Thymus (tissue), 11 donors: ENCODE measurements around the gene RAP1B. TPM values are rescaled to one million over a fixed set of nuclear protein-coding genes. Genes with fewer than 3 reads are reported as not detected.
"Not testable (repeated sequence)": the region's sequence is repeated elsewhere in the genome, so short reads cannot be mapped to it uniquely, and the experiment has no call there.

ENCODE experiments used
- DNase-seq, 9 donors: peaks; one replicate each; pipeline ENCODE4 v3.0.0-alpha.2; 2013; ENCODE audit warnings: low spot score in 9 of 9, low read depth in 6 of 9, missing footprints in 1 of 9
- H3K27ac ChIP-seq, 2 donors: one replicate each; pipeline ENCODE4 v1.5.1; 2013; ENCODE audit warnings: control low read depth in 1 of 2, low read depth in 1 of 2, low read length in 1 of 2, mild to moderate bottlenecking in 1 of 2, moderate library complexity in 1 of 2
- H3K27me3 ChIP-seq, 2 donors: one replicate each; pipeline ENCODE4 v1.5.1; 2013; ENCODE audit warnings: low read length in 1 of 2; ENCODE audit not compliant: control insufficient read depth in 2 of 2, insufficient read depth in 1 of 2
- H3K36me3 ChIP-seq, 2 donors: one replicate each; pipeline ENCODE4 v1.5.1; 2013; ENCODE audit warnings: low read length in 1 of 2, mild to moderate bottlenecking in 1 of 2, moderate library complexity in 1 of 2; ENCODE audit not compliant: control insufficient read depth in 2 of 2, insufficient read depth in 2 of 2
- H3K4me1 ChIP-seq, 2 donors: one replicate each; pipeline ENCODE4 v1.5.1; 2013; ENCODE audit warnings: low read length in 2 of 2; ENCODE audit not compliant: control insufficient read depth in 2 of 2, insufficient read depth in 2 of 2
- H3K4me3 ChIP-seq, 2 donors: one replicate each; pipeline ENCODE4 v1.5.1; 2013; ENCODE audit warnings: low read length in 2 of 2, control low read depth in 1 of 2, mild to moderate bottlenecking in 1 of 2
- H3K9me3 ChIP-seq, 2 donors: one replicate each; pipeline ENCODE4 v1.5.1; 2013; ENCODE audit warnings: low read length in 1 of 2, mild to moderate bottlenecking in 1 of 2; ENCODE audit not compliant: control insufficient read depth in 2 of 2, insufficient read depth in 1 of 2
- WGBS: extraction: QIAGEN DNeasy Blood & Tissue Kit; methylation state at CpG from one replicate; pipeline ENCODE4 v1.1.7; 2013; 5-methylcytosine and 5-hydroxymethylcytosine counted together
- polyA plus RNA-seq: library from polyadenylated mRNA; stranded (reverse); fragments of 200-250 nt; gene quantifications from one replicate; pipeline ENCODE4 v1.2.3, GENCODE V29; 2013
- total RNA-seq: library from RNA; stranded (reverse); fragments of 120-200 nt; gene quantifications from one replicate; pipeline ENCODE4 v1.2.4, GENCODE V29; 2013
- donor health status: healthy.

The RAP1B gene
- total and polyA plus RNA-seq, 2 donors: 172 to 230 TPM

GRCh38 chr12:68665016-68665569, 54.4 kb downstream of the RAP1B start:
- no peak overlapping the region for H3K27ac ChIP-seq
- WGBS: 97% methylated on average over 3 of the region's 3 CpGs

GRCh38 chr12:68667291-68667690, 56.6 kb downstream of the RAP1B start:
- Histone ChIP-seq H3K9me3 (no peaks in the 10 kb centered on the region), H3K4me3 (no peak overlapping the region), H3K27ac (no peak overlapping the region), H3K4me1 (no peaks in the 10 kb centered on the region), H3K36me3 (peaks cover 5 to 9% of the 10 kb centered on the region in 2 donors), H3K27me3 (no peaks in the 10 kb centered on the region)
- 43% methylated on average over 1 of the region's 1 CpG for WGBS
- DNase-seq: no peak

More at GRCh38 chr12:68665016-68665569, 54.4 kb downstream of the RAP1B start:
- no peaks in the 10 kb centered on the region for H3K9me3 ChIP-seq
- H3K4me3 ChIP-seq: no peak overlapping the region
- DNase-seq: no peak
- H3K4me1 ChIP-seq: no peaks in the 10 kb centered on the region
- H3K27me3 ChIP-seq: no peaks in the 10 kb centered on the region
- peaks cover 5 to 24% of the 10 kb centered on the region in 2 donors for H3K36me3 ChIP-seq

GRCh38 chr12:68667896-68668295, 57.2 kb downstream of the RAP1B start:
- no peak overlapping the region for H3K4me3 ChIP-seq
- H3K27me3 ChIP-seq: no peaks in the 10 kb centered on the region
- peaks cover 2 to 9% of the 10 kb centered on the region in 2 donors for H3K36me3 ChIP-seq
- H3K4me1 ChIP-seq: no peaks in the 10 kb centered on the region
- no peak overlapping the region for H3K27ac ChIP-seq
- WGBS: 94% methylated on average over 1 of the region's 1 CpG
- H3K9me3 ChIP-seq: no peaks in the 10 kb centered on the region
- no peak for DNase-seq

GRCh38 chr12:68671179-68671578, 60.5 kb downstream of the RAP1B start:
- H3K36me3 ChIP-seq: peaks cover 0 to 2% of the 10 kb centered on the region in 2 donors
- WGBS: 99% methylated on average over 4 of the region's 4 CpGs
- H3K27me3 ChIP-seq: no peaks in the 10 kb centered on the region
- no peak overlapping the region for H3K4me3 ChIP-seq
- peaks cover 4 to 5% of the 10 kb centered on the region in 2 donors for H3K4me1 ChIP-seq
- no peak for DNase-seq
- no peaks in the 10 kb centered on the region for H3K9me3 ChIP-seq
- no peak overlapping the region for H3K27ac ChIP-seq

- WGBS: 30% methylated on average over 4 of the region's 4 CpGs
- Histone ChIP-seq H3K9me3 (no peaks in the 10 kb centered on the region), H3K27ac (peak overlapping the region; percentile 2 to 61), H3K4me3 (no peak overlapping the region), H3K36me3 (no peaks in the 10 kb centered on the region), H3K4me1 (peaks cover 4 to 5% of the 10 kb centered on the region in 2 donors), H3K27me3 (no peaks in the 10 kb centered on the region)
- peak in 5 of 9 donors; percentile 4 to 55 (median 21) for DNase-seq
Measured at GRCh38 chr12:68673788-68674187, 63.1 kb downstream of the RAP1B start.

- Histone ChIP-seq H3K4me3 (no peak overlapping the region), H3K9me3 (no peaks in the 10 kb centered on the region), H3K27ac (no peak overlapping the region), H3K36me3 (no peaks in the 10 kb centered on the region), H3K4me1 (peaks cover 4 to 5% of the 10 kb centered on the region in 2 donors), H3K27me3 (no peaks in the 10 kb centered on the region)
- DNase-seq: no peak
Measured at GRCh38 chr12:68674376-68674775, 63.7 kb downstream of the RAP1B start.

- no peaks in the 10 kb centered on the region for H3K27me3 ChIP-seq
- H3K4me3 ChIP-seq: peak overlapping the region in 1 of 2 donors; percentile 9
- peak; percentile 60 to 94 (median 83) for DNase-seq
- H3K27ac ChIP-seq: peak overlapping the region; percentile 73 to 85
- H3K9me3 ChIP-seq: no peaks in the 10 kb centered on the region
- no peaks in the 10 kb centered on the region for H3K36me3 ChIP-seq
- 22% methylated on average over 5 of the region's 5 CpGs for WGBS
- H3K4me1 ChIP-seq: peaks cover 4 to 5% of the 10 kb centered on the region in 2 donors
Measured at GRCh38 chr12:68675101-68675842, 64.6 kb downstream of the RAP1B start.

- H3K36me3 ChIP-seq, H3K27me3 ChIP-seq, DNase-seq, H3K4me1 ChIP-seq, H3K4me3 ChIP-seq, H3K27ac ChIP-seq, H3K9me3 ChIP-seq: not testable (repeated sequence)
- 97% methylated on average over 5 of the region's 5 CpGs for WGBS
Measured at GRCh38 chr12:68676854-68677253, 66.2 kb downstream of the RAP1B start.

GRCh38 chr12:68686262-68686594, 75.5 kb downstream of the RAP1B start:
- peaks cover 3 to 10% of the 10 kb centered on the region in 2 donors for H3K4me1 ChIP-seq
- 55% methylated on average over 3 of the region's 3 CpGs for WGBS
- H3K9me3 ChIP-seq: no peaks in the 10 kb centered on the region
- H3K4me3 ChIP-seq: peak overlapping the region; percentile 68 to 91
- H3K27me3 ChIP-seq: no peaks in the 10 kb centered on the region
- peak overlapping the region; percentile 77 to 80 for H3K27ac ChIP-seq
- DNase-seq: no peak
- peaks cover 3 to 12% of the 10 kb centered on the region in 2 donors for H3K36me3 ChIP-seq
